HepG2 (cell line): Measurements from ENCODE around the gene EGLN2. TPM values are rescaled to one million over a fixed set of nuclear protein-coding genes. Genes with fewer than 3 reads are reported as not detected.

ENCODE experiments used
- RBM22 ChIP-seq: fragments of 200-400 bp; formaldehyde crosslinking; optimal IDR thresholded peaks from 2 replicates; pipeline ENCODE3; 2017; ENCODE audit warnings: mild to moderate bottlenecking, low read length, moderate library complexity
- SKI ChIP-seq: fragments of 450-650 bp; IDR thresholded peaks from one replicate; pipeline ENCODE4 v1.6.1; 2018; ENCODE audit warnings: mild to moderate bottlenecking; ENCODE audit not compliant: partially characterized antibody
- ZNF264 ChIP-seq: sonication (generic); formaldehyde crosslinking; IDR thresholded peaks from 2 replicates; pipeline ENCODE4 v1.4.0; 2020; ENCODE audit warnings: missing genetic modification reagents
- ZNF543 ChIP-seq: sonication (generic); formaldehyde crosslinking; IDR thresholded peaks from 2 replicates; pipeline ENCODE4 v1.4.0; 2020; ENCODE audit warnings: mild to moderate bottlenecking, missing genetic modification reagents
- ZNF556 ChIP-seq: sonication (generic); formaldehyde crosslinking; IDR thresholded peaks from 2 replicates; pipeline ENCODE4 v1.4.0; 2020; ENCODE audit warnings: mild to moderate bottlenecking, missing genetic modification reagents, borderline replicate concordance
- ZNF598 ChIP-seq: sonication (generic); formaldehyde crosslinking; IDR thresholded peaks from 2 replicates; pipeline ENCODE4 v1.5.1; 2020; ENCODE audit warnings: mild to moderate bottlenecking, missing genetic modification reagents, borderline replicate concordance
- ZNF777 ChIP-seq: sonication (generic); formaldehyde crosslinking; IDR thresholded peaks from 2 replicates; pipeline ENCODE4 v1.4.0; 2020; ENCODE audit warnings: missing genetic modification reagents
- ZSCAN29 ChIP-seq: sonication (generic); formaldehyde crosslinking; conservative IDR thresholded peaks from 2 replicates; pipeline ENCODE4 v1.4.0; 2020; ENCODE audit warnings: mild to moderate bottlenecking, missing genetic modification reagents
- polyA plus RNA-seq, 8 experiments: library from polyadenylated mRNA; depleted of rRNA in 3 of 8; stranded (reverse) in 7 of 8; unstranded in 1 of 8; fragments of >200 nt; fragmentation: Illumina TruSeq in 4 of 8; extraction: Trizol in 4 of 8; gene quantifications; 2 replicates each; pipeline versions ENCODE4 v1.2.1 to v1.2.3, GENCODE V29; 2011 to 2016; ENCODE audit warnings: low read depth in 4 of 8, missing spikeins in 1 of 8, mixed read lengths in 1 of 8; ENCODE audit not compliant: insufficient read depth in 1 of 8
- total RNA-seq, 5 experiments: library from RNA; depleted of rRNA; stranded (reverse); fragments of >200 nt; fragmentation: Illumina TruSeq; extraction: Trizol; gene quantifications; 2 replicates each; pipeline ENCODE4 v1.2.3, GENCODE V29; 2016; ENCODE audit warnings: low read depth in 1 of 5
- TF ChIP-seq, protein P1 (sequence below): sonication (generic); formaldehyde crosslinking; IDR thresholded peaks from 2 replicates; pipeline ENCODE4 v1.5.1; 2020; ENCODE audit warnings: mild to moderate bottlenecking, missing genetic modification reagents, moderate library complexity
- TF ChIP-seq, protein P2 (sequence below): sonication (generic); formaldehyde crosslinking; IDR thresholded peaks from 2 replicates; pipeline ENCODE4 v1.4.0; 2020; ENCODE audit warnings: mild to moderate bottlenecking, missing genetic modification reagents, borderline replicate concordance
- TF ChIP-seq, protein P3 (sequence below): sonication (generic); formaldehyde crosslinking; IDR thresholded peaks from 2 replicates; pipeline ENCODE4 v1.4.0; 2020; ENCODE audit warnings: missing genetic modification reagents, borderline replicate concordance
- TF ChIP-seq, protein P4 (sequence below): sonication (generic); formaldehyde crosslinking; IDR thresholded peaks from 2 replicates; pipeline ENCODE4 v1.4.0; 2020; ENCODE audit warnings: missing genetic modification reagents, borderline replicate concordance
- TF ChIP-seq, protein P5 (sequence below): sonication (generic); formaldehyde crosslinking; IDR thresholded peaks from 2 replicates; pipeline ENCODE4 v1.5.0; 2020; ENCODE audit warnings: mild to moderate bottlenecking, missing genetic modification reagents, moderate library complexity

EGLN2 gene
- total and polyA plus RNA-seq, 2 of the 13 experiments (the other 11 are each of a cell fraction or from before 2014, with no cell fraction given): 16.5 to 40.8 TPM

DNA sequence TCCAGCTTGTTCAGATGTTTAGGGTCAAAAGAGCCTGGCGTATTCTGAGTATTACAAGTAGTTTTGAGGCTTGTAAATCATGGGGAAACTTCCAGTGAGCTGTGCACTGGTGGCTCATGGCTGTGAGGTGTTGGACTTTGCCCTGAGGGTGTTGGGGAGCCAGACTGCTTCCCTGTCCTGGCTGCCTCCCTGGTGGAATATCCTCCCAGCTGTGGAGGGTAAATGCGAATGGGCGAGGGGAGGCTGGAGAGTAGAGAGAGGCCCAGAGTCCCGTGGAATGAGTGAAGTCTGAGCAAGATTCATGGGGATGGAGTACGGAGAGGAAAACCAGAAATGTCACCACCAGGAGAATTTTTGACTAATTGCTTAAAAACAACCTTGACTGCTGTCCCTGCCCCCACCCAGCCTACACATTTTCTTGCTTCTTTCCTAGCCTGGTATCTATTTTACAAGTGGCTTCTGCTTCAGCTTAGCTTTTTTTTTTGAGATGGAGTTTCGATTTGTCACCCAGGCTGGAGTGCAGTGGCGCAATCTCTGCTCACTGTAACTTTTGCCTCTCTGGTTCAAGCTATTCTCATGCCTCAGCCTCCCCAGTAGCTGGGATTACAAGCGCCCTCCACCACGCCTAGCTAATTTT is 44.3 kb upstream of the EGLN2 start (continued):
- TF ChIP-seq, protein P1, sequence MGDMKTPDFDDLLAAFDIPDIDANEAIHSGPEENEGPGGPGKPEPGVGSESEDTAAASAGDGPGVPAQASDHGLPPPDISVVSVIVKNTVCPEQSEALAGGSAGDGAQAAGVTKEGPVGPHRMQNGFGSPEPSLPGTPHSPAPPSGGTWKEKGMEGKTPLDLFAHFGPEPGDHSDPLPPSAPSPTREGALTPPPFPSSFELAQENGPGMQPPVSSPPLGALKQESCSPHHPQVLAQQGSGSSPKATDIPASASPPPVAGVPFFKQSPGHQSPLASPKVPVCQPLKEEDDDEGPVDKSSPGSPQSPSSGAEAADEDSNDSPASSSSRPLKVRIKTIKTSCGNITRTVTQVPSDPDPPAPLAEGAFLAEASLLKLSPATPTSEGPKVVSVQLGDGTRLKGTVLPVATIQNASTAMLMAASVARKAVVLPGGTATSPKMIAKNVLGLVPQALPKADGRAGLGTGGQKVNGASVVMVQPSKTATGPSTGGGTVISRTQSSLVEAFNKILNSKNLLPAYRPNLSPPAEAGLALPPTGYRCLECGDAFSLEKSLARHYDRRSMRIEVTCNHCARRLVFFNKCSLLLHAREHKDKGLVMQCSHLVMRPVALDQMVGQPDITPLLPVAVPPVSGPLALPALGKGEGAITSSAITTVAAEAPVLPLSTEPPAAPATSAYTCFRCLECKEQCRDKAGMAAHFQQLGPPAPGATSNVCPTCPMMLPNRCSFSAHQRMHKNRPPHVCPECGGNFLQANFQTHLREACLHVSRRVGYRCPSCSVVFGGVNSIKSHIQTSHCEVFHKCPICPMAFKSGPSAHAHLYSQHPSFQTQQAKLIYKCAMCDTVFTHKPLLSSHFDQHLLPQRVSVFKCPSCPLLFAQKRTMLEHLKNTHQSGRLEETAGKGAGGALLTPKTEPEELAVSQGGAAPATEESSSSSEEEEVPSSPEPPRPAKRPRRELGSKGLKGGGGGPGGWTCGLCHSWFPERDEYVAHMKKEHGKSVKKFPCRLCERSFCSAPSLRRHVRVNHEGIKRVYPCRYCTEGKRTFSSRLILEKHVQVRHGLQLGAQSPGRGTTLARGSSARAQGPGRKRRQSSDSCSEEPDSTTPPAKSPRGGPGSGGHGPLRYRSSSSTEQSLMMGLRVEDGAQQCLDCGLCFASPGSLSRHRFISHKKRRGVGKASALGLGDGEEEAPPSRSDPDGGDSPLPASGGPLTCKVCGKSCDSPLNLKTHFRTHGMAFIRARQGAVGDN (CRISPR knock-in tag): peak; percentile 67
- TF ChIP-seq ZNF598 (CRISPR knock-in tag): no peak
- peak; percentile 78 for TF ChIP-seq RBM22
- TF ChIP-seq, protein P2, sequence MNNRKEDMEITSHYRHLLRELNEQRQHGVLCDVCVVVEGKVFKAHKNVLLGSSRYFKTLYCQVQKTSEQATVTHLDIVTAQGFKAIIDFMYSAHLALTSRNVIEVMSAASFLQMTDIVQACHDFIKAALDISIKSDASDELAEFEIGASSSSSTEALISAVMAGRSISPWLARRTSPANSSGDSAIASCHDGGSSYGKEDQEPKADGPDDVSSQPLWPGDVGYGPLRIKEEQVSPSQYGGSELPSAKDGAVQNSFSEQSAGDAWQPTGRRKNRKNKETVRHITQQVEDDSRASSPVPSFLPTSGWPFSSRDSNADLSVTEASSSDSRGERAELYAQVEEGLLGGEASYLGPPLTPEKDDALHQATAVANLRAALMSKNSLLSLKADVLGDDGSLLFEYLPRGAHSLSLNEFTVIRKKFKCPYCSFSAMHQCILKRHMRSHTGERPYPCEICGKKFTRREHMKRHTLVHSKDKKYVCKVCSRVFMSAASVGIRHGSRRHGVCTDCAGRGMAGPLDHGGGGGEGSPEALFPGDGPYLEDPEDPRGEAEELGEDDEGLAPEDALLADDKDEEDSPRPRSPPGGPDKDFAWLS (CRISPR knock-in tag): 0 out of 2 replicates have a peak, but pooled peaks have one; percentile 43
- 0 out of 2 replicates have a peak, but pooled peaks have one; percentile 59 for TF ChIP-seq ZNF556
- TF ChIP-seq ZSCAN29 (CRISPR knock-in tag): 0 out of 2 replicates have a peak, but pooled peaks have one; percentile 50
- TF ChIP-seq, protein P3, sequence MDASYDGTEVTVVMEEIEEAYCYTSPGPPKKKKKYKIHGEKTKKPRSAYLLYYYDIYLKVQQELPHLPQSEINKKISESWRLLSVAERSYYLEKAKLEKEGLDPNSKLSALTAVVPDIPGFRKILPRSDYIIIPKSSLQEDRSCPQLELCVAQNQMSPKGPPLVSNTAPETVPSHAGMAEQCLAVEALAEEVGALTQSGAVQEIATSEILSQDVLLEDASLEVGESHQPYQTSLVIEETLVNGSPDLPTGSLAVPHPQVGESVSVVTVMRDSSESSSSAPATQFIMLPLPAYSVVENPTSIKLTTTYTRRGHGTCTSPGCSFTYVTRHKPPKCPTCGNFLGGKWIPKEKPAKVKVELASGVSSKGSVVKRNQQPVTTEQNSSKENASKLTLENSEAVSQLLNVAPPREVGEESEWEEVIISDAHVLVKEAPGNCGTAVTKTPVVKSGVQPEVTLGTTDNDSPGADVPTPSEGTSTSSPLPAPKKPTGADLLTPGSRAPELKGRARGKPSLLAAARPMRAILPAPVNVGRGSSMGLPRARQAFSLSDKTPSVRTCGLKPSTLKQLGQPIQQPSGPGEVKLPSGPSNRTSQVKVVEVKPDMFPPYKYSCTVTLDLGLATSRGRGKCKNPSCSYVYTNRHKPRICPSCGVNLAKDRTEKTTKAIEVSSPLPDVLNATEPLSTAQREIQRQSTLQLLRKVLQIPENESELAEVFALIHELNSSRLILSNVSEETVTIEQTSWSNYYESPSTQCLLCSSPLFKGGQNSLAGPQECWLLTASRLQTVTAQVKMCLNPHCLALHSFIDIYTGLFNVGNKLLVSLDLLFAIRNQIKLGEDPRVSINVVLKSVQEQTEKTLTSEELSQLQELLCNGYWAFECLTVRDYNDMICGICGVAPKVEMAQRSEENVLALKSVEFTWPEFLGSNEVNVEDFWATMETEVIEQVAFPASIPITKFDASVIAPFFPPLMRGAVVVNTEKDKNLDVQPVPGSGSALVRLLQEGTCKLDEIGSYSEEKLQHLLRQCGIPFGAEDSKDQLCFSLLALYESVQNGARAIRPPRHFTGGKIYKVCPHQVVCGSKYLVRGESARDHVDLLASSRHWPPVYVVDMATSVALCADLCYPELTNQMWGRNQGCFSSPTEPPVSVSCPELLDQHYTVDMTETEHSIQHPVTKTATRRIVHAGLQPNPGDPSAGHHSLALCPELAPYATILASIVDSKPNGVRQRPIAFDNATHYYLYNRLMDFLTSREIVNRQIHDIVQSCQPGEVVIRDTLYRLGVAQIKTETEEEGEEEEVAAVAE (CRISPR knock-in tag): no peak
- peak; percentile 13 for TF ChIP-seq SKI
- TF ChIP-seq ZNF264 (CRISPR knock-in tag): 0 out of 2 replicates have a peak, but pooled peaks have one; percentile 22
- TF ChIP-seq, protein P4, sequence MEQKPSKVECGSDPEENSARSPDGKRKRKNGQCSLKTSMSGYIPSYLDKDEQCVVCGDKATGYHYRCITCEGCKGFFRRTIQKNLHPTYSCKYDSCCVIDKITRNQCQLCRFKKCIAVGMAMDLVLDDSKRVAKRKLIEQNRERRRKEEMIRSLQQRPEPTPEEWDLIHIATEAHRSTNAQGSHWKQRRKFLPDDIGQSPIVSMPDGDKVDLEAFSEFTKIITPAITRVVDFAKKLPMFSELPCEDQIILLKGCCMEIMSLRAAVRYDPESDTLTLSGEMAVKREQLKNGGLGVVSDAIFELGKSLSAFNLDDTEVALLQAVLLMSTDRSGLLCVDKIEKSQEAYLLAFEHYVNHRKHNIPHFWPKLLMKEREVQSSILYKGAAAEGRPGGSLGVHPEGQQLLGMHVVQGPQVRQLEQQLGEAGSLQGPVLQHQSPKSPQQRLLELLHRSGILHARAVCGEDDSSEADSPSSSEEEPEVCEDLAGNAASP: peak; percentile 21; the same call in 1 of the 2 replicates
- TF ChIP-seq, protein P5, sequence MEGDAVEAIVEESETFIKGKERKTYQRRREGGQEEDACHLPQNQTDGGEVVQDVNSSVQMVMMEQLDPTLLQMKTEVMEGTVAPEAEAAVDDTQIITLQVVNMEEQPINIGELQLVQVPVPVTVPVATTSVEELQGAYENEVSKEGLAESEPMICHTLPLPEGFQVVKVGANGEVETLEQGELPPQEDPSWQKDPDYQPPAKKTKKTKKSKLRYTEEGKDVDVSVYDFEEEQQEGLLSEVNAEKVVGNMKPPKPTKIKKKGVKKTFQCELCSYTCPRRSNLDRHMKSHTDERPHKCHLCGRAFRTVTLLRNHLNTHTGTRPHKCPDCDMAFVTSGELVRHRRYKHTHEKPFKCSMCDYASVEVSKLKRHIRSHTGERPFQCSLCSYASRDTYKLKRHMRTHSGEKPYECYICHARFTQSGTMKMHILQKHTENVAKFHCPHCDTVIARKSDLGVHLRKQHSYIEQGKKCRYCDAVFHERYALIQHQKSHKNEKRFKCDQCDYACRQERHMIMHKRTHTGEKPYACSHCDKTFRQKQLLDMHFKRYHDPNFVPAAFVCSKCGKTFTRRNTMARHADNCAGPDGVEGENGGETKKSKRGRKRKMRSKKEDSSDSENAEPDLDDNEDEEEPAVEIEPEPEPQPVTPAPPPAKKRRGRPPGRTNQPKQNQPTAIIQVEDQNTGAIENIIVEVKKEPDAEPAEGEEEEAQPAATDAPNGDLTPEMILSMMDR: no peak
- TF ChIP-seq ZNF777 (CRISPR knock-in tag): 0 out of 2 replicates have a peak, but pooled peaks have one; percentile 12
- peak; percentile 54; the same call in 1 of the 2 replicates for TF ChIP-seq ZNF543
